HG03066 (cell line): Measurements from ENCODE around the gene LARP4B.
A peak's percentile ranks its signal among the peaks of the same experiment; 100 is the strongest.

Experiments used
- ATAC-seq: cut with Tn5 transposase; IDR thresholded peaks from one replicate; pipeline ENCODE4 v1.9.1; 2021; ENCODE audit warnings: low read depth; ENCODE audit not compliant: unreplicated experiment

LARP4B gene

DNA sequence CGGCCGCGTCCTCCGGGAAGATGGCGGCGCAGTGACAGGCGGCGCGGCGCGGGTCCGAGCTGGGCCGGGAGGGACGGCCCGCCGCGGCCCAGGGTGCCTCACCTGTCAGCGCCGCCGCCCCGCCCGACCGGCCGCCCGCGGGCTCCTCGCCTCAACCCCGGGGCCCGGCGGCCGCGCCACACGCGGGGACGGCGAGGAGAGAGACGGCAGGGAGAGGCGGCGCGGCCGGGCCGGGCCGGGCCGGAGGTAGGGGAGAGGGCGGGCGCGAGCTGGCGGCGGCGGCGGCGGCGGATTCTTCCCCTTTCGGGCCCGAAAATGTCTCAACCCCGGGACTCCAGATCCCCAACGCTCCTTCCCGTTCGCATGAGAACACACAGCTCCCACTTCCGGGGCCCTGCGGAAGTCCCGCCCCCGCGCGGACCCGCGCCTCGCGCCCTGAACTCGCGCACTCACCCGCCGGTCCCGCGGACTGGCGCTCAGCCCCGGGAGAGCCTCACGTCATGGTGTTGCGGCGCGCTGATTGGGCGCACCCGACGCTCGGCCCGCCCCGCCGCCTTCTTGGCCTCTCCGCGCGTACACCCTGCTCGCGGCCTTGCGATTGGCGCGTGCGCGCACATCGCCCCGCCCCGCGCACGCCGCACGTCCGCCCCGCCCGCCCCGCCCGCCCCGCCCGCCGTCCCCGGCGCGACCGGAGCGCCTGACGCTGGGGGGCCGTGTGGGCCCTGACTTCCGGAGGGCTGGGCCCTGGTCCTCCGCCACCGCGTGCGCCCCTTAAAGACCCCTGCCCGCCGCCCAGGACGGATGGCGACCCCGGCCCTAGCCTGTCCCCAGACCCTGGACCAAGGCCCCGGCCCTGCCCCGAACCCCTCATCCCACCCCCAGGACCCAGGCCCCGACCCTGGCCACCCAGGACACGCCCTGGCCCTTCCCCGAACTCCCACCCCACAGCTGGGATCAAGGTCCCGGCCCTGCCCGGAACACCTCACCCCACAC is at the start of gene LARP4B:
LARP4B (minus strand) TSS at position 380 of the 993 bp plus-strand sequence. CDS start 45,984 bp downstream, outside the sequence.
- ATAC-seq = peak; percentile 87

- ATAC-seq = no peak
Measured at GRCh38 chr10:980468-981093, 49.1 kb upstream of the LARP4B start.

GRCh38 chr10:978826-979421 is 47.4 kb upstream of the LARP4B start:
- no peak for ATAC-seq

DNA sequence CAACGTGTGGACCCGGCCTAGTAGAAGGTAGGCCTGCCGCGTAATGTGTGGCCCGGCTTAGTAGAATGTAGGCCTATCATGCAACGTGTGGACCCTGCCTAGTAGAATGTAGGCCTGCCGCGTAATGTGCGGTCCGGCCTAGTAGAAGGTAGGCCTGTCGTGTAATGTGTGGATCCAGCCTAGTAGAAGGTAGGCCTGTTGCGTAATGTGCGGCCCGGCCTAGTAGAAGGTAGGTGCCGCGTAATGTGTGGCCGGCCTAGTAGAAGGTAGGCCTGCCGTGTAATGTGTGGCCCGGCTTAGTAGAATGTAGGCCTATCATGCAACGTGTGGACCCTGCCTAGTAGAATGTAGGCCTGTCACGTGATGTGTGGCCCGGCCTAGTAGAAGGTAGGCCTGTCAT is 44.8 kb upstream of the LARP4B start:
- no peak for ATAC-seq

- ATAC-seq = no peak
Measured at GRCh38 chr10:974785-975074, 43.2 kb upstream of the LARP4B start.

DNA sequence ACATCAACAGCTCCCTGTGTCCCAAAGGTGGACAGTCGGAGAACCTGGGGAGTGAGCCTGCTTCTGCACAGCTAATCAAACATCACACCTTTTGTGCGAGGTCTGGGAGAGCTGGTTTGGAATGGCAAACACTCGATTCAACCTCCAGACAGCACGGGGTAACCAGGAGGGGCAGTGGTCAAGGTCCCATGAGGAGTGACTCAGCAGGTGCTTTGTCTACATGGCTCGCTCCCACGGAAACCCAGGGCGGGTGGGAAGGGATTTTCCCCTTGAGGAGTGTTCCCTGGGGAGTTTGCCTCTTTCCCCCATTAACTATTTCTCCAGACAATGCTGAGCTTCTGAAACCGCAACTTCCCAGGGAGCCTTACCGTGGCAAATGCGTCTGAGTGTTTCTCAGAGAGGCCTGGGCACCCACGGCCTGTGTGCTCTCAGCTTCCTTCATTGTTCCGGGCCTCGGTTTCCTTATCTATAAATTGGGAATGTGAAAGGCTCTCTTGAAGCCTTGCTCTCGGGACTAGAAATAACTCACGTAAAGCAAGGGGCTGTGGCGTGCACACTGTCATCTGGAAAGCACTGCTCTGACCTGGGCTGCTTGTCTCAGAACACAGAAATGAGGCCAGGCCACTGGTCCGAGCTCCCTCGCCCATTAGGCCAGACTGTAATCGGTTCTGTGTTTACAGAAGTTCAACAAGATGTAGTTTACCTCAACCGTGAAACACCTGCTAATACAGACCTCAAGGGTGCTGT is 42.7 kb upstream of the LARP4B start:
- no peak for ATAC-seq

DNA sequence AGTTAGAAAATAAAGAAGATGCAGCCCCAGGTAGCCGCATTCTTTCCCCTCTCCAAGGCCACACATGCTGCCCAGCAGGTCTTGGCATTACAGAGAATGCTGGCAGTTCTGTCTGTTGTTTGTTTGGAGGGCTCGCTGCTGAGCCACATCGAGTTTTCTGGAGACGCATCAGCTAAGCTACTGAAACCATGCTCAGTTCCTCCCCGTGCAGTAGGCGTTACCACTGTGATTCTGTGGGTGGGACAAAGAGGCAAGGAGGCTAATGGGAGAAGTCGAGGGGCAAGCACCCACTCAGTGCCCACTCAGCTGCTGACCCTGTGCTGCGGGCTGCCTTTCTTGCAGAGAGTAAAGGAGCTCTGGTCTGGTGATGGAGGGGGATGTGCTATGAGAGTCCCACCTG is 41.3 kb upstream of the LARP4B start:
- no peak for ATAC-seq

GRCh38 chr10:971613-972012 is 40.1 kb upstream of the LARP4B start:
- no peak for ATAC-seq

GRCh38 chr10:971150-971542 is 39.6 kb upstream of the LARP4B start:
- ATAC-seq = no peak

GRCh38 chr10:970311-971149 is 39.0 kb upstream of the LARP4B start:
- ATAC-seq = no peak

GRCh38 chr10:969473-970150 is 38.1 kb upstream of the LARP4B start:
- ATAC-seq = no peak

DNA sequence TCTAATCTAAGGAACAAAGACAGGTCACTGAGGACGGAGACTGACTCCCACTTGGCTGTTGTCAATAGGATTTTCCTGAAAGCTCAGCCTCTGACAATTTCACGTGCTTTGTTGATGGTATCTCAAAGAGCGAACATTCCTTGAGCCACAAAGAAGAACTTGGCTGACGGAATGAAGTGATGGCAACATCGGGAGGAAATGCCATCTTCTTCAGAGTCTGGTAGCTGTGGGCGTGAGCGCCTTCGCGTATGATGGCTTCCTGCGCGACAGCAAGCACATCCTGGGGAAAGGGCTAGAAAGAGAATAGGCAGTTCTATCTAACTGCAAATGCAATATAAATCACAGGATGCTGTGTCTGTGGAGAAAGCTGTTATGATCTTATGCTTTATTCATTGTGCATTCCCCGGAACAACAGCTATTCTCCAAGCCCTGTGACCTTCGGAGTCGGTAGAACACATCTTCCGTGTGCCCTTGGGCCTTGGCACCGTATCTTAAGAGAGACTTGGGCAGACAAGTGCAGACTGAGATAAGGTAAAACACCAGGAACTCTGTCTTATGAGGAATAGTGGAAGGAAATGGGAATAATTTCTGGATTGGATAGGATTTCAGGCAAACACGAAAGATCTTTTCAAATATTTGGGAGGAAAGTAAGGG is 37.2 kb upstream of the LARP4B start:
- ATAC-seq = no peak

- no peak for ATAC-seq
Measured at GRCh38 chr10:966466-967235, 35.1 kb upstream of the LARP4B start.

- no peak for ATAC-seq
Measured at GRCh38 chr10:964988-965417, 33.5 kb upstream of the LARP4B start.

GRCh38 chr10:964321-964987 is 32.9 kb upstream of the LARP4B start:
- ATAC-seq = no peak

GRCh38 chr10:963655-964054 is 32.1 kb upstream of the LARP4B start:
- no peak for ATAC-seq

DNA sequence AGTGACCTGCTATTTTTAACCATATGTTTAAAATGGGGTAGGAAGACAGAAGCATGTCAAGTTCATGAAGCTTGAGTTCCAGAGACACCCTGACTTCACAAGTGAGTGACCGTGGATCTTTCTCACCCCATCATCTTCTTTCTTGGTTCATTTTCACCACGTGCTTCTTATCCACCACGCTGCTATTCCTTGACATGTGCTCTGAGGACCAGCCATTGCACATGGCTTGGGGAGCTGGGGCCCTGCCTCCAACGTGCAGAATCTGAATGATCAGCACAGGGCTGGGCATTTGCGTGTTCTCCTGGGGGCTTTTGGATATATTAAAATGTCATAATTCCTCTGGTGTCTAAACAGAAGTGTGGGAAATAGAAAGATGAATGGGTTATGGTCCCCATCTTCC is 31.7 kb upstream of the LARP4B start:
- no peak for ATAC-seq

DNA sequence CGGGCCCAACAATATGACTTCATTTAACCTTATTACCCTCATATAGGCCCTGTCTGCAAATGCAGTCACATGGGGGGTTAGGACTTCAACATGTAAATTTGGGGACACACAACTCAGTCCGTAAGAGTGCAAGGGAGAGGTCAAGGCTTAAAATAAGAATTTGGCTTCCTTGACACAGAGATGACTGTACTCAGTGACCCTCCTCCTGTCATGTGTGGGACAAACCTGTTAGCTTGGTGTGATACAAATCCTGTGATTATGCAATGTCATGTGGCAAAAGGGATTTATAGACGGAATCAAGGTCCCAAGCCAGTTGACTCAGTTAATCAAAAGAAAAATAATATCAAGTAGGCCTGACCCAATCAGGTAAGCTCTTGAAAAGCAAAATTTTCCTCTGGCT is 30.8 kb upstream of the LARP4B start:
- no peak for ATAC-seq
